Fibroblast of mammary gland (primary cell): Measurements from ENCODE around the gene CD96.

Experiments
- DNase-seq: peaks from one replicate; pipeline ENCODE4 v3.0.0-alpha.2; 2010; ENCODE audit warnings: low read depth
- H3K4me3 ChIP-seq: 2 replicates; pipeline ENCODE4 v1.5.1; 2011; ENCODE audit warnings: low read depth, mild to moderate bottlenecking, low read length, moderate library complexity; ENCODE audit not compliant: control insufficient read depth
- TF ChIP-seq, protein P1 (sequence below): conservative IDR thresholded peaks from 2 replicates; pipeline ENCODE4 v1.5.1; 2011; ENCODE audit warnings: low read depth, low read length, inconsistent platforms; ENCODE audit not compliant: control insufficient read depth, insufficient read depth

The CD96 gene

DNA sequence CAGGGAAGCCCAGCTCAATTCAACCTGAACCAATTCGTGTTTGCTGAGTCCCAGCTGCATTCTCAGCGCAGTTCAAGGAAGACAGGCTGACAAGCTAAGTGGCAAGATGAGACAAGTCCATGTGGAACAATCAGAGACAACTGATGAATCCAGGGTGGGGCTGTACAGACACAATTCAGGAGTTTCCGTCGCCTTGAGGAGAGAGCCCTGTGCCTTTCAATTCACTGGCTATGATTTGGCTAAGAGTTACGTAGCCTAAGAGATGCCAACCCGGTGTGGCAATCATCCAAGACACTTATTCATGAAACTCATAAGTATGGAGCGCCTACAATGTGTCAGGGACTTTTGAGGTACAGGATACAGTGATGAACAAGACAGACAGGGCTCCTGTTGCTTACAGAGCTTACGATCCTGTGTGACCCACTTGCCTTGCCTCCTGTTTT, 68.6 kb downstream of the CD96 start:
- DNase-seq: no peak
- TF ChIP-seq, protein P1, sequence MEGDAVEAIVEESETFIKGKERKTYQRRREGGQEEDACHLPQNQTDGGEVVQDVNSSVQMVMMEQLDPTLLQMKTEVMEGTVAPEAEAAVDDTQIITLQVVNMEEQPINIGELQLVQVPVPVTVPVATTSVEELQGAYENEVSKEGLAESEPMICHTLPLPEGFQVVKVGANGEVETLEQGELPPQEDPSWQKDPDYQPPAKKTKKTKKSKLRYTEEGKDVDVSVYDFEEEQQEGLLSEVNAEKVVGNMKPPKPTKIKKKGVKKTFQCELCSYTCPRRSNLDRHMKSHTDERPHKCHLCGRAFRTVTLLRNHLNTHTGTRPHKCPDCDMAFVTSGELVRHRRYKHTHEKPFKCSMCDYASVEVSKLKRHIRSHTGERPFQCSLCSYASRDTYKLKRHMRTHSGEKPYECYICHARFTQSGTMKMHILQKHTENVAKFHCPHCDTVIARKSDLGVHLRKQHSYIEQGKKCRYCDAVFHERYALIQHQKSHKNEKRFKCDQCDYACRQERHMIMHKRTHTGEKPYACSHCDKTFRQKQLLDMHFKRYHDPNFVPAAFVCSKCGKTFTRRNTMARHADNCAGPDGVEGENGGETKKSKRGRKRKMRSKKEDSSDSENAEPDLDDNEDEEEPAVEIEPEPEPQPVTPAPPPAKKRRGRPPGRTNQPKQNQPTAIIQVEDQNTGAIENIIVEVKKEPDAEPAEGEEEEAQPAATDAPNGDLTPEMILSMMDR: no peak
- H3K4me3 ChIP-seq: no peak overlapping the region

DNA sequence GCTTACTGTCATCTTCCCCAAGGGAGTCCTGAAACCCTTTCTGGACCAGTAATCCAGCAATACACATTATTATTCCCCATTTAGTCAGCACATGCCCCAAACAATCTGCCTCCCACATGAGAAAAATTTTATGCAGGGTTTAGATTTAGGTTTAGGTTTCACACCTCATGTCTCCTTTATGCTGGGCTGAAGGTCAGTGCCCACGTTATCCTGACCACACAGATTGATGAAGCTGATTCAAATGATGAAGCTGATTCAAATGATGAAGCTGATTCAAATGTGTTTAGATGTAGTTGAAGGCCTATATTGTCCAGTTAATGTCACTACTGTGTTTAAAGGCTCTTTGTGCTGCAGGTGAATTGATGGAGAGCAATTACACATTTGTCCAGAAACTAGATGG, 71.3 kb downstream of the CD96 start:
- H3K4me3 ChIP-seq: no peak overlapping the region
- no peak for DNase-seq
- TF ChIP-seq, protein P1: no peak

DNA sequence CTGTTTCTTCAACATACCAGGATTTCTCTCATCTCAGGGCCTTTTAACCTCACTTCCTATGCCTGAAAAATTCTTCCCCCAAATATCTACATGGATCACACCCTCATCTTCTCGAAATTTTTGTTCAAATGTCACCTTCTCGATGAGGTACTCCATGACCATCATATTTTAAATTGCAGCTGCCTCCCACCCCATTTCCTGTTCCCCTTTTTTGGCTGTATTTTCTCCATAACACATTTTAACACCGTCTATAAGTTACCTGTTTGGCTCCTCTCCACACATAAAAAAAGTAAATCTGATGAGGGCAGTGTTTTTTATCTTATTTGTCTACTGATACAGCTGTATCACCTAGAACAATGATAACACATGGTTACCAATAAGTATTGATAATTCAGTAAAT, 73.9 kb downstream of the CD96 start:
- H3K4me3 ChIP-seq: no peak overlapping the region
- DNase-seq: no peak
- TF ChIP-seq, protein P1: no peak

DNA sequence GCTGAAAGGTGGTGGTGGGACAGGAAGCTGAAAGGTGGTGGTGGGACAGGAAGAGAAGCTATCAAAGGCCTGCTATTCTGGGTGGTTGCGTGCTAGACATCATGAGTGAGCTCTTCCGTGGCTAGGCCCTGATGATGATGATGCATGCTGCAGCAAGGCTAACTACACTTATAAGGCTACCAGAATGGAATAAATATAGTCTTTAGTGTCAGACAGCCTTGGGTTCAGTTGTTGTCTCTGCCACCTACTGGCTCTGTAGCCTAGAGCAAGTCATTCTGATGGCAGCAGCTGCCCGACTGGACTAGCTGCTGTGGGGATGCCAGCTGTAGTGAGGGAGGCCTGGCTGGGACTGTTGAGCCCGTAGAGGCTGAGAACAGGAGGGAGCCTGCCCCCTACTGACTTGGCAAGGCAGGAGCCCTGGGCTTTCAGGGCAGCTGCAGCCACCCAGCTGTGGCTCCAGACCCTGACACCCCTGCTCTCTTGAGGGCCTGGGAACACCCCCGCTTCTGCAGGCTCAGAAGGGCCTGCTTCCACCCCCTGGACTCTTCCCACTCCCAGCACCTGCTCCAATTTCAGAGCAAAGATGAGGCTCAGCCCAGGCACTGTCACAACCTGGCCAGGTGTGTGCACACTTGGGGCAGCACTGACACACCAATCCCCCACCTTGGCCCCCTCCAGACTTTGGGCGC, 74.6 kb downstream of the CD96 start:
- DNase-seq: no peak
- no peak overlapping the region for H3K4me3 ChIP-seq
- TF ChIP-seq, protein P1: no peak

DNA sequence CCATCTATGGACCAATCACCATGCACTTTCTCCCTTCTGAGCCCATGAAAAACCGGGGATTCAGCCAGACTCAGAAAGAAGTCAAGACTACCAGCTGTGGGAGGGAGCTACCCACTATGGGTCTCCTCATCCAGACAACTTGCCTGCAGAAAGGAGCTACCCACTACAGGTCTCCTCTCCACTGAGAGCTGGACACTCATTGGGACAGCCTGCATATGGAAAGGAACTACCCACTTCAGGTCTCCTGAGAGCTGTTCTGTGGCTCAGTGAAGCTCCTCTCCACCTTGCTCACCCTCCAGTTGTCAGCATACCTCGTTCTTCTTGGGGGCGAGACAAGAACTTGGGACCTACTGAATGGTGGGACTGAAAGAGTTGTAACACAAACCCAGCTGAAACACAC, 75.4 kb downstream of the CD96 start:
- TF ChIP-seq, protein P1: no peak
- DNase-seq: no peak
- H3K4me3 ChIP-seq: no peak overlapping the region

DNA sequence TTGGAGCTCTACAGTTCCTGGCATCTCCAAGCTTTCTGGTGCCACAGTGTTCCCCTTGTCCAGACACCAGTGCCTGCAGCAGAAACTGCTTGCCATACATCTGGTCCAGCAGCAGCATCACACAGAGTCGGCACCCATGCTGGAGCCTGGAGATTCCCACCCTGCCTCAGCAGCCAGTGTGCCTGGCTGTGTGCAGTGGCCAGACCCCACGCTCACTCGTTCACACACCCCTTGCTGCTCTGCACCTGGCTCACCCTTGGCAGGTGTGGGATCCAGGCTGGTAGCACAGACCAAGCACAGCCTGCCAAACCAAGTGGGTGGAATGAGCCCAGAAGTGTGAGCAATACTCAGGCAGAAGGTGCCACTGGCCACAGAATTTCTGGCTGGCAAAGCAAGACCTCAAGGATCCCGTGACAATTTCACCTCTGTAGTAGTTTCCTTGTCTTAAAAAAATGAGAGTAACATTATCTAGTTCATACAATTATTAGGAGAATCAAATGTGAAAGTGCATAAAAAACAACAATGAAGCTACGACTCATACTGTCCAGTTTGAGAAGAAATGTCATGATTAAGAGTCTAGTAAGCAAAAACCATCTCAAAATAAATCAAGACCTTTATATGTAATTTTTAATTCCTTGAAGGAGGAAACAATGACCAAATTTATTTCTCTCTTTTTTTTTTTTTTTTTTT, 76.1 kb downstream of the CD96 start:
- no peak overlapping the region for H3K4me3 ChIP-seq
- TF ChIP-seq, protein P1: no peak
- no peak for DNase-seq
